ENCODE results near the gene B3GALT4. TPM values are rescaled to one million over a fixed set of nuclear protein-coding genes. Genes with fewer than 3 reads are reported as not detected.
A peak's percentile ranks its signal among the peaks of the same experiment; 100 is the strongest.

The B3GALT4 gene
- total and polyA plus RNA-seq, 11 donors = 7.3 to 13.8 (median 9.0) TPM

- intact Hi-C loops (cut with DNase I) = loop anchor here in 1 of 10 donors (2.0 to 5.0 kb wide), 2 partner anchors 14 to 36 kb away; partner anchors contain the start of genes B3GALT4 and RGL2
- peak; percentile 60 to 78 (median 63) for DNase-seq
- H3K4me1 ChIP-seq = peaks cover 0 to 69% (median 34%) of the 10 kb centered on the region in 12 donors
- no peaks in the 10 kb centered on the region for H3K27me3 ChIP-seq
- peak overlapping the region; percentile 64 to 99 (median 93) for H3K4me3 ChIP-seq
- H3K27ac ChIP-seq = peak overlapping the region; percentile 85 to 99 (median 97)
- peak in 3 of 4 donors; percentile 2 to 11 (median 5) for ATAC-seq
- H3K9me3 ChIP-seq = no peaks in the 10 kb centered on the region
- peaks cover 0 to 38% (median 29%) of the 10 kb centered on the region in 9 donors for H3K36me3 ChIP-seq
- 1% methylated on average over 30 to 33 of the region's 33 CpGs for WGBS, 4 donors
- TF ChIP-seq, protein P1, sequence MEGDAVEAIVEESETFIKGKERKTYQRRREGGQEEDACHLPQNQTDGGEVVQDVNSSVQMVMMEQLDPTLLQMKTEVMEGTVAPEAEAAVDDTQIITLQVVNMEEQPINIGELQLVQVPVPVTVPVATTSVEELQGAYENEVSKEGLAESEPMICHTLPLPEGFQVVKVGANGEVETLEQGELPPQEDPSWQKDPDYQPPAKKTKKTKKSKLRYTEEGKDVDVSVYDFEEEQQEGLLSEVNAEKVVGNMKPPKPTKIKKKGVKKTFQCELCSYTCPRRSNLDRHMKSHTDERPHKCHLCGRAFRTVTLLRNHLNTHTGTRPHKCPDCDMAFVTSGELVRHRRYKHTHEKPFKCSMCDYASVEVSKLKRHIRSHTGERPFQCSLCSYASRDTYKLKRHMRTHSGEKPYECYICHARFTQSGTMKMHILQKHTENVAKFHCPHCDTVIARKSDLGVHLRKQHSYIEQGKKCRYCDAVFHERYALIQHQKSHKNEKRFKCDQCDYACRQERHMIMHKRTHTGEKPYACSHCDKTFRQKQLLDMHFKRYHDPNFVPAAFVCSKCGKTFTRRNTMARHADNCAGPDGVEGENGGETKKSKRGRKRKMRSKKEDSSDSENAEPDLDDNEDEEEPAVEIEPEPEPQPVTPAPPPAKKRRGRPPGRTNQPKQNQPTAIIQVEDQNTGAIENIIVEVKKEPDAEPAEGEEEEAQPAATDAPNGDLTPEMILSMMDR (IDR thresholded peaks at IDR 0.05) = no peak
- TF ChIP-seq POLR2A (IDR thresholded peaks at IDR 0.05) = no peak
These were observed 36.3 kb downstream of the B3GALT4 start for GRCh38 chr6:33313105-33313708.

- no peaks in the 10 kb centered on the region for H3K9me3 ChIP-seq
- intact Hi-C loops (cut with DNase I) = loop anchor here in 2 of 10 donors (2.0 to 5.0 kb wide), 2 partner anchors 15 to 37 kb away; partner anchors contain the start of genes RGL2 (in 2 of the 2) and B3GALT4 (in 1 of the 2)
- no peaks in the 10 kb centered on the region for H3K27me3 ChIP-seq
- peak; percentile 7 to 50 (median 16) for ATAC-seq
- peaks cover 0 to 38% (median 27%) of the 10 kb centered on the region in 9 donors for H3K36me3 ChIP-seq
- peak within 1 kb of the TSS; percentile 85 to 99 (median 97) for H3K27ac ChIP-seq
- TF ChIP-seq, protein P1 (IDR thresholded peaks at IDR 0.05) = no peak
- peak in 1 of 2 donors; percentile 34 for TF ChIP-seq POLR2A (IDR thresholded peaks at IDR 0.05)
- DNase-seq = peak; percentile 62 to 77 (median 71)
- peak within 1 kb of the TSS; percentile 64 to 99 (median 93) for H3K4me3 ChIP-seq
- peaks cover 0 to 72% (median 39%) of the 10 kb centered on the region in 12 donors for H3K4me1 ChIP-seq
- 0 to 1% (median 1%) methylated on average over 41 to 47 of the region's 47 CpGs for WGBS, 4 donors
These were observed 37.0 kb downstream of the B3GALT4 start, which contains the start of gene TAPBP for GRCh38 chr6:33313709-33314514. TAPBP (minus strand) TSS chr6:33314078; CDS start chr6:33314041, 37 bp downstream.

DNA sequence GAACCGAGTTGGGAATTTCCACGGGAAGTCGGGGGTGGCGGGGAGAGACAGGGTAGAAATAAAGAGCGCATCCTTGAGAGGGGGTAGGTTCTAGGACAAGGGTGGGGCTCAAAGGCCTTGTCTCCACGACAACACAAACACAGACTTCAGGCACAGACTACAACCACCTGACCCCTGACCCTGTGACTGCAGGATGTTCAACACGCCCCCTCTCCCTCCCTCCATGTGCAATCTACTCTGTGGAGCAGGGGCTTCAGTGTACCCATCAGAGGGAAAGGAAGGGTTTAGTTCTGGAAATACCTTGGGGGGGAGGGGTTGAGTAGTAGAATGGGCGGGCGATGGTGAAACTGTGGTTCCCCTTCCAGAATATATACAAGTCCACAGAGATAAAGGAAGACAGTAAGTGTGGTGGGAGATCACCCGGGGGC lies 37.6 kb downstream of the B3GALT4 start:
- peak overlapping the region; percentile 85 to 99 (median 97) for H3K27ac ChIP-seq
- H3K36me3 ChIP-seq = peaks cover 0 to 38% (median 30%) of the 10 kb centered on the region in 9 donors
- peaks cover 0 to 72% (median 40%) of the 10 kb centered on the region in 12 donors for H3K4me1 ChIP-seq
- peak; percentile 68 to 84 (median 74) for DNase-seq
- no peaks in the 10 kb centered on the region for H3K27me3 ChIP-seq
- ATAC-seq = peak; percentile 13 to 63 (median 26)
- H3K9me3 ChIP-seq = no peaks in the 10 kb centered on the region
- 5 to 7% (median 6%) methylated on average over 10 of the region's 10 CpGs for WGBS, 4 donors
- TF ChIP-seq POLR2A (IDR thresholded peaks at IDR 0.05) = no peak
- TF ChIP-seq, protein P1 (IDR thresholded peaks at IDR 0.05) = no peak
- H3K4me3 ChIP-seq = peak overlapping the region; percentile 64 to 99 (median 93)
- intact Hi-C loops (cut with DNase I) = loop anchor here in 2 of 10 donors (2.0 to 5.0 kb wide), 2 partner anchors 16 to 37 kb away; partner anchors contain the start of genes B3GALT4 (in 1 of the 2) and RGL2 (in 1 of the 2)
